Coronary artery (tissue), 2 donors: ENCODE data around the gene PCDHA3.
"Not testable (repeated sequence)": the region's sequence is repeated elsewhere in the genome, so short reads cannot be mapped to it uniquely, and the experiment has no call there.

ENCODE experiments used
- DNase-seq: peaks from one replicate; pipeline ENCODE4 v3.0.0-alpha.2; 2017; ENCODE audit warnings: low spot score
- H3K27ac ChIP-seq, 2 donors: fragments of 200-600 bp; sonication (generic); one replicate each; pipeline ENCODE4 v1.5.1; 2016 to 2019
- H3K4me3 ChIP-seq: fragments of 200-600 bp; sonication (generic); 2 replicates; pipeline ENCODE4 v1.5.1; 2016; ENCODE audit warnings: mild to moderate bottlenecking, moderate library complexity
- TF ChIP-seq, protein P1 (sequence below): fragments of 200-600 bp; sonication (generic); IDR thresholded peaks from one replicate; pipeline ENCODE4 v1.5.1; 2019; ENCODE audit warnings: antibody characterized with exemption

Gene PCDHA3

DNA sequence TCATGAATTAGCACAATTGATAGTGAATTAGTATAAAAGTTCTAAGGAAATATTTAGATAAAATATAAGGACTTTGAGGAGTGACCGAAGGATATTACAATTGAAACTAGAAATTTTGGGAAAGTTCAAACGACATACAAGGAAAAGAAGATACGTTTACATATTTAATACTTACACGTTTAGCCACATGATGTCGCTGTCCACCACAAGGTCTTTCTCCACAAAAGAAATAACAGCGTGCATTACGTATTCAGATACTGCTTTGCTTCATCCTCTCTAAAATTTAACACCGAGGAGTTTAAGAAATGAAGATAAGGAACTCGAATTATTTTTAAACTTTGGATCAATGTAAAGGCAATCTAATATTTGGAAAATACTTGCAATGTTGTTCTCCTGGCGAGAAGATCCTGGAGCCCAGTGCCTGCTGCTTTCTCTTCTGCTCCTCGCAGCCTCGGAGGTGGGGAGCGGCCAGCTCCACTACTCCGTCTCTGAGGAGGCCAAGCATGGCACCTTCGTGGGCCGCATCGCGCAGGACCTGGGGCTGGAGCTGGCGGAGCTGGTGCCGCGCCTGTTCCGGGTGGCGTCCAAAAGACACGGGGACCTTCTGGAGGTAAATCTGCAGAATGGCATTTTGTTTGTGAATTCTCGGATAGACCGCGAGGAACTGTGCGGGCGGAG is at the start of gene PCDHA3:
TSS of gene PCDHA3 (plus strand) at position 242 of the 678 bp plus-strand sequence.
- no peak for DNase-seq
- H3K4me3 ChIP-seq: peak within 1 kb of the TSS; percentile 66
- peak within 1 kb of the TSS in 1 of 2 donors; percentile 37 for H3K27ac ChIP-seq
- TF ChIP-seq, protein P1, sequence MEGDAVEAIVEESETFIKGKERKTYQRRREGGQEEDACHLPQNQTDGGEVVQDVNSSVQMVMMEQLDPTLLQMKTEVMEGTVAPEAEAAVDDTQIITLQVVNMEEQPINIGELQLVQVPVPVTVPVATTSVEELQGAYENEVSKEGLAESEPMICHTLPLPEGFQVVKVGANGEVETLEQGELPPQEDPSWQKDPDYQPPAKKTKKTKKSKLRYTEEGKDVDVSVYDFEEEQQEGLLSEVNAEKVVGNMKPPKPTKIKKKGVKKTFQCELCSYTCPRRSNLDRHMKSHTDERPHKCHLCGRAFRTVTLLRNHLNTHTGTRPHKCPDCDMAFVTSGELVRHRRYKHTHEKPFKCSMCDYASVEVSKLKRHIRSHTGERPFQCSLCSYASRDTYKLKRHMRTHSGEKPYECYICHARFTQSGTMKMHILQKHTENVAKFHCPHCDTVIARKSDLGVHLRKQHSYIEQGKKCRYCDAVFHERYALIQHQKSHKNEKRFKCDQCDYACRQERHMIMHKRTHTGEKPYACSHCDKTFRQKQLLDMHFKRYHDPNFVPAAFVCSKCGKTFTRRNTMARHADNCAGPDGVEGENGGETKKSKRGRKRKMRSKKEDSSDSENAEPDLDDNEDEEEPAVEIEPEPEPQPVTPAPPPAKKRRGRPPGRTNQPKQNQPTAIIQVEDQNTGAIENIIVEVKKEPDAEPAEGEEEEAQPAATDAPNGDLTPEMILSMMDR: no peak

DNA sequence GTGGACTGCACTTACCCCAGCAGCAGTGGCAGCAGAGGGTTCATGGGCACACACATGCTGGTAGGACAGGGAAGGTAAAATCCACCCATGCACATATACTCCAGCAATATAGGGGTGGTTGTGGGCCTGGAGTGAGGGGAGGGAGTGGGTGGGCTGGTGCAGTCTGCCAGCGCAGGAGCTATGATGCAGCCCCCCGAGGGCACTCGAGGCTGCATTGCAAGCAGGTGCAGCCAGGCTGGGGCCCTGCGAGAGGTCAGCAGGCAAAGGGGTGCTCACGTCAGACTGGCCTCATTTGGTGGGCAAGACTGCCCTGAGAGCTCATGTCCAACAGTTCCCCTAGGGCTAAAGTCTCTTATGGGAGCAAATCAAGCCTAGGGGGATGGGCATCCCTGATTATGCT is 47.3 kb upstream of the PCDHA3 start:
- no peak for DNase-seq
- TF ChIP-seq, protein P1: no peak
- Histone ChIP-seq H3K27ac (no peak overlapping the region), H3K4me3 (no peak overlapping the region)

DNA sequence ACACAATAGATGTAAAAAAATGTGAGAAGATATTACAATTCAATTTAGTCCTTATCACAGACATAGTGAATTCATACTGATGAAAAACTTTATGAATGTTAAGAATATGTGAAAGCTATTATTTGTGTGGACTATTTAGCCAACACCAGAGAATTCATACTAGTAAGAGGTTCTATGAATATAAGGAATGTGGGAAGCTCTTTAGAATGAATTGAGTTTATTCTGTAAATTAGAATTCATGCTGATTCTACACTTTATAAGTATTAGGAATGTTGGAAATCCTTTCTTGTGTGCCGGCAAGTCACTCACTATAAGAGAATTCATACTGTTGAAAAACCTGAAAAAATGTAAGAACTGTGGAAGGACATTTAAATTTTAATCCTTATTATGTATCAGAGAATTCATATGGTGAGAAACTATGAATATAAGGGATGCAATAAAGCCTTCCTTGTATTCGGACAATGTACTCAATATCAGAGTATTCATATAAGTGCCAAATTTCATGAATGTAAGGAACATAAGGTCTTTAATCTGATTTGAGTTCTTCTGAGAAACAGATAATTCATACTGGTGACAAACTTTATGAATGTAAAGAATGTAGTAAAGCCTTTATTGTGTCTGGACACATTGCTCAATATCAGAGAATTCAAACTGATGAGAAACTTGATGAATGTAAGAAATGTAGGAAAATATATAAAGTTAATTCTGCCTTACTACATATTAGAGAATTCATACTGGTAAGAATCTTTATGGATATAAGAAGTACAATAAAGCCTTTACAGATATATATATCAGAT is 36.5 kb upstream of the PCDHA3 start:
- H3K27ac ChIP-seq: no peak overlapping the region
- TF ChIP-seq, protein P1: no peak
- DNase-seq: no peak
- H3K4me3 ChIP-seq: no peak overlapping the region

DNA sequence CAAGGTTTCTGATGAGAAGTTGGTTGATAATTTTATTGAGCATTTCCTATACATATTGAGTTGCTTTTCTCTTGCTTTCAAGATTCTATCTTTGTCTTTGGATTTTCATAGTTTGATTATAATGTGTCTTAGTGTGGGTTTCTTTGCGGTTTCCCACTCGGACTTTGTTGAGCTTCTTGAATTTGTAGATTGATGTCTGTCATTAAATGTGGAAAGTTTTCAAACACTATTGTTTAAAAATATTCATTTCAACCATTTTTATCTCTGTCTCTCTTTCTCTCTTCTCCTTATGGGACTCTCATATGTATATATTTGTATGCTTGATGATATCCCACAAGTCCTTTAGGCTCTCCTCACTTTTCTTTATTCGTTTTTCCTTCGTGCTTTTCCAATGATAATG is 33.4 kb upstream of the PCDHA3 start:
- Histone ChIP-seq H3K4me3 (no peak overlapping the region), H3K27ac (no peak overlapping the region)
- no peak for DNase-seq
- TF ChIP-seq, protein P1: no peak

DNA sequence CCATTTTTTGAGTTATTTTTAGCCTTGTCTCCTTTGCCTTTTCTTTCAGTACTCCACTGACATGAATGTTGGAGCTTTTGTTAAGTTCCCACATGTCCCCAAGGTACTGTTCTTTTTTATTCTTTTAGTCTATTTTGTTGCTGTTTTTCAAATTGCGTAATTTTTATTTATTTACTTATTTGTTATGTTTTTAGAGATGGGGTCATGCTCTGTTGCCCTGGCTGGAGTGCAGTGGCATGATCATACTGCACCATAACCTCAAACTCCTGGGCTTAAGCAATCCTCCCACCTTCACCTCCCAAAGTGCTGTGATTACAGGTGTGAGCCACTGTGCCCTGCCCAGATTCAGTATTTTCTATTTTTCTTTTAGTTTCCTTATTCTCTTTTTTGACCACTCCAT is 20.3 kb upstream of the PCDHA3 start:
- DNase-seq: no peak
- Histone ChIP-seq H3K27ac (no peak overlapping the region), H3K4me3 (no peak overlapping the region)
- TF ChIP-seq, protein P1: no peak

DNA sequence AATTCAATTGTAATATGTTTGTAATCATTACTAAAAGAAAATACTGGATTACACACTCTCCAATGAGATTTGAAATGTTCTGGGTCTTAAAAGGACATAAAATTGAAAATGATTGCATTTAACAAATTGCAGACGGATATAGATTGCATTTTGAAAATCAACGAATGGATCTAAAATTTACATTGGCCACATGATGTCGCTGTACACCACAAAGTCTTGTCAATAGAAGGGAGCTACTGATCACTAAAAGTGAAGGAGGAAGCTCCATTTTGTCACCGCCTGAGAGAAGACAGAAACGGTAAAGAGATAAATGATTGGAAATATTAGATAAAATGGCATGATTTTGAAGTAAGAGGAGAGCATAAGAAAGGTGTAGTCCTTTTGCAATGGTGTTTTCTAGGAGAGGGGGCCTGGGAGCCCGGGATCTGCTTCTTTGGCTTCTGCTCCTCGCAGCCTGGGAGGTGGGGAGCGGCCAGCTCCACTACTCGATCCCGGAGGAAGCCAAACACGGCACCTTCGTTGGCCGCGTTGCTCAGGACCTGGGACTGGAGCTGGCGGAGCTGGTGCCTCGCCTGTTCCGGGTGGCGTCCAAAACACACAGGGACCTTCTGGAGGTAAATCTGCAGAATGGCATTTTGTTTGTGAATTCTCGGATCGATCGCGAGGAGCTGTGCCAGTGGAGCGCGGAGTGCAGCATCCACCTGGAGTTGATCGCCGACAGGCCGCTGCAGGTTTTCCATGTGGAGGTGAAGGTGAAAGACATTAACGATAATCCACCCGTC is 14.8 kb upstream of the PCDHA3 start, which contains the start of gene PCDHA1:
TSS of gene PCDHA1 (plus strand) at position 236 of the 782 bp plus-strand sequence.
- H3K4me3 ChIP-seq: peak within 1 kb of the TSS; percentile 5
- DNase-seq: no peak
- no peak within 1 kb of the TSS for H3K27ac ChIP-seq
- TF ChIP-seq, protein P1: no peak

DNA sequence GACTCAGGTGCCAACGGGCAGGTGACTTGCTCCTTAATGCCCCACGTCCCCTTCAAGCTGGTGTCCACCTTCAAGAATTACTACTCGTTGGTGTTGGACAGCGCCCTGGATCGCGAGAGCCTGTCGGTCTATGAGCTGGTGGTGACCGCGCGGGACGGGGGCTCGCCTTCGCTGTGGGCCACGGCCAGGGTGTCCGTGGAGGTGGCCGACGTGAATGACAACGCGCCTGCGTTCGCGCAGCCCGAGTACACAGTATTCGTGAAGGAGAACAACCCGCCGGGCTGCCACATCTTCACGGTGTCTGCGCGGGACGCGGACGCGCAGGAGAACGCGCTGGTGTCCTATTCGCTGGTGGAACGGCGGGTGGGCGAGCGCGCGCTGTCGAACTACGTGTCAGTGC is 13.4 kb upstream of the PCDHA3 start:
- not testable (repeated sequence) for DNase-seq, H3K27ac ChIP-seq
- peak overlapping the region; percentile 5 for H3K4me3 ChIP-seq

DNA sequence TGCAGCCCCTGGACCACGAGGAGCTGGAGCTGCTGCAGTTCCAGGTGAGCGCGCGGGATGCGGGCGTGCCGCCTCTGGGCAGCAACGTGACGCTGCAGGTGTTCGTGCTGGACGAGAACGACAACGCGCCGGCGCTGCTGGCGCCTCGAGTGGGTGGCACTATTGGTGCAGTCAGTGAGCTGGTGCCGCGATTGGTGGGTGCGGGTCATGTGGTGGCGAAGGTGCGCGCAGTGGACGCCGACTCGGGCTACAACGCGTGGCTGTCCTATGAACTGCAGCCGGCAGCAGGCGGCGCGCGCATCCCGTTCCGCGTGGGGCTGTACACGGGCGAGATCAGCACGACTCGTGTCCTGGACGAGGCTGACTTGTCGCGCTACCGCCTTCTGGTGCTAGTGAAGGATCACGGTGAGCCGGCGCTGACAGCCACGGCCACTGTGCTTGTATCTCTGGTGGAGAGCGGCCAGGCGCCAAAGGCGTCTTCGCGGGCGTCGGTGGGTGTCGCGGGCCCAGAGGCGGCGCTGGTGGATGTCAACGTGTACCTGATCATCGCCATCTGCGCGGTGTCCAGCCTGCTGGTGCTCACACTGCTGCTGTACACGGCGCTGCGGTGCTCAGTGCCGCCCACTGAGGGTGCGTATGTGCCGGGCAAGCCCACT is 12.9 kb upstream of the PCDHA3 start:
- peak overlapping the region; percentile 5 for H3K4me3 ChIP-seq
- DNase-seq, H3K27ac ChIP-seq: not testable (repeated sequence)
